Activated CD4-positive, alpha-beta T cell treated with anti-CD3 and anti-CD28 coated beads for 1 hour (primary cell): ENCODE data around the gene SMG6.

Experiments
- DNase-seq: peaks from one replicate; pipeline ENCODE4 v3.0.0-alpha.2; 2020

Gene SMG6

DNA sequence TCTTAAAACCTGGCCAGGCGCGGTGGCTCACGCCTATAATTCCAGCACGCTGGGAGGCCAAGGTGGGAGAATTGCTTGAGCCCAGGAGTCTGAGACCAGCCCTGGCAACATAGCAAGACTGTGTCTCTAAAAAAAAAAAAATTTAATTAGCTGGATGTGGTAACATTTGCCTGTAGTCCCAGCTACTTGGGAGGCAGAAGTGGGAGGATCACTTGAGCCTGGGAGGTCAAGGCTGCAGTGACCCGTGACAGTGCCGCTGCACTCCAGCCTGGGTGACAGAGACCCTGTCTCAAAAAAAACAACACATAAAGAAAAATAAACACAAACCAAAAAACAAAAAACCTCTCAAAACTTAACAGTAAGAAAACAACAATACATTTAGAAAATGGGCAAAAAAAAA, 106.3 kb downstream of the SMG6 start:
- no peak for DNase-seq

DNA sequence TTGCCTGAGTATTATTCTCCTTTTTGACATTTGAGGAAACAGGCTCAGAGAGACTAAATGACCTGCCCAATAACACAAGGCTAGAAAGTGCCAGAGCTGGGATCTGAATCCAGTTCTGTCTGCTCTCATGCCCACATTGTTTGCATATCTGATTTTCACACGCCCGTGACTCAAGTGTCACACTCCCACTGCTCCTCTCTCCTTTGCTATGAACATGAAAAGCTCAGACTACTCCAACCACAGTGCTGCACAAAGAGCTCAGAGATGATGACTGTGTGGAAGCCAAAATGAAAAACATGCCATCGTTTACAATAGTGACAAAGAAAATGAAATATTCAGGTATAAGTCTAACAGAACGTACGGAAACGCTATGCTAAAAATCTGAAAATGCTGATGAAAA, 107.9 kb downstream of the SMG6 start:
- no peak for DNase-seq

DNA sequence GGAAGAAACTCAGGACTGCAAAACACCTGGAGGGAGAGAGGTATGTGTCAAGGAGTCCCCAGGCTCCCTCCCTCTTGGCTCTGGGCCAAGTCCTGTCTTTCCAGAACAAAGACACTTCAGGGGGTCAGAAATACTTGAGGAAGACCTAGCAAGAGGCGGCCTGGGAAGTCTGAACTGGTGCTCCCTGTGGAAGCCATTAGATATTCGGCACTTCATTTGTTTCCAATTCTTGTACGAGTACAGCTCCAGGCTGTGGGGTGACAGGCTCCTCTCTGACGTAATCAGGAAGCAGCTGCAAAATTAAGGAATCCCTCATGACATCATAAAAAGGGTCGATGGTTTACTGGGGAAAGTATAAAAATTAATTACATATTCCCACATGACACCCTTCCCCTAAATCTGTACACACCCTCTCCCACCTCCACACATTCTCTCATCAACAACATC, 108.7 kb downstream of the SMG6 start:
- DNase-seq = no peak

DNA sequence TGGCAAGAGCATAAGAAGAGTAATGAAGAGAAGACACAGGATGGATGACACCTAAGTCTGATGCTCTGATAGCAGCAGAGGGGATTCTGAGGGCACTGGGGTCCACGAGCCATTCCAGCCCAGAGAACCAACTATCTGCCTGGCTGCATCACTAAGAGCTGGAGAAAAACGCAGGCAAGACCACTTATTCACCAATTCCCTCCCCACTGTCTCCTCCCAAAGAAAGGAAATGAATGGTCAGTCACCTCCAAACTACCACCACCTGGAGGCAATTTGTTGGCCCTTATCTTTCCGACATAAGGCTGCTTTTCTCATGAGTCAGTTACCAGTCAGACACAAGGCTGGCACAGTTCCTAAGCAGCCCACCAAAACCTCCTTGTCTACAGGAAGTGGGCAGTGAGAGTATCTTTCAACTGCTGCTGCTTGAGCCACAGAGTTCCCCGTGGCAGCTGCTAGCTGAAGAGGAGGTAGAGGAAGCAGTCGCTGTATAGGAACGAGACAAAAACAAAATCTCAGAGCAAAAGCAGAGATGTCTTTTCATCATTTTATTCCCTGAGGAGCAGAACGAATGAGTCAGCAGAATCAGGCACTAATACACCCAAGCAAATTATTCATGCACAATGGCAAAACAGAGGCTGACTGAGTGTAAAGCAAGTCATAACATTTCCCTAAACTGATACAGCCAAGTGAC, 111.1 kb downstream of the SMG6 start:
- DNase-seq = peak; percentile 36

DNA sequence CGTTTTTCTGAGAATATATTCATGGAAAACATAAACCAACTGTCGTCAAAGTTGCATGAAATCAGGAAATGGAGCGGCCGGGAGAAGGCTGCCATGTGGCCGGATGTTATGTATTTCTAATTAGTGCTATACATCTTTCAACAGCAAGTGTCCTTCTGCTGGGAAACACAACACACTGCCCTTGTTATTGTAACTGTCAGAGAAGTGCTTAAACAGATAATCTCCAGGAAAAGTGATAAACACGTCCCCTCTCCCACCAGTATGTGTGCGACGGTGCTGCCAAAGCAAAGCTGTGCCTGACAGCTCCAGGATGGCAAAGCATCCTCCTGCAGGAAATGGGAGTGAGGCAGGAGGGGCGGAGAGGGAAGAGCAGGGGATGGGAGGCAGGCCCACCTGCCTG, 111.8 kb downstream of the SMG6 start:
- DNase-seq = no peak

DNA sequence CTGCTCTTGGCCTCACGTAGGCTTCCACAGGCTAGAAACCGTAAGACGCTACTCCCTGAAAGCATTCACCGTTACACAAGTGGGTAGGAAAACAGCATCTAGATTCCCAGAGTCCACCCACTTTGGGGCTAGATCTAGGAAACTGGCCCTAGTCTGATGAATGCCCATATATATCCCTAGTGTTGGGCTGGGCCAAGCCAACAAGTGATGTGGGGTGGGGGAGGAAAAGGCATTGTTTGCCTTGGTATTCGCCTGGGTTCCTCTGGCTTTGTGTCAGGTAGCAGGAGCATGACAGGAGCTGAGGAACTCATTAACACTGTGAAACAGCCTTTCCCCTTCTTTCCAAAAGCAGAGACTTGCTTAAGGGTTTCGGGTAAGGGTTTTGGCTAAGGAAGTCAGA, 112.4 kb downstream of the SMG6 start:
- no peak for DNase-seq

DNA sequence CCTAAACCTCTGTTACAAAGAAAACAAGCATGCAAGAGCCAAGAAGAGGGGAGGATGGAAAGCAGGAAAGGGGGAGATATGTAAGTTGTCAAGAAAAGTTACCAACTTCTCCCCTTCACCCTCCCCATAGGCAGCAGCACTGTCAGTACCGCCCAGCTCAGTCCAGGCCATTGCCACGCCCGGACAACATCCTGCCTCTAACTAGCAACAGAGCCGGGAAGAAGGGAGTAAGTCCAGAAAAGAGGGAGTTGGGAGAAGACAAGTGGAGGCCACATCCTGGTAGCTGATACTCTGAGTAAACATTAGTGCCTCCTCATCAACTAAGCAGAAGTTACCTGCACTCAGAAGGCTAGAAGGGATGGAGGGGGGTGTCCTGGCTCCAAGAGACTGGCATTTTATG, 113.6 kb downstream of the SMG6 start:
- no peak for DNase-seq

DNA sequence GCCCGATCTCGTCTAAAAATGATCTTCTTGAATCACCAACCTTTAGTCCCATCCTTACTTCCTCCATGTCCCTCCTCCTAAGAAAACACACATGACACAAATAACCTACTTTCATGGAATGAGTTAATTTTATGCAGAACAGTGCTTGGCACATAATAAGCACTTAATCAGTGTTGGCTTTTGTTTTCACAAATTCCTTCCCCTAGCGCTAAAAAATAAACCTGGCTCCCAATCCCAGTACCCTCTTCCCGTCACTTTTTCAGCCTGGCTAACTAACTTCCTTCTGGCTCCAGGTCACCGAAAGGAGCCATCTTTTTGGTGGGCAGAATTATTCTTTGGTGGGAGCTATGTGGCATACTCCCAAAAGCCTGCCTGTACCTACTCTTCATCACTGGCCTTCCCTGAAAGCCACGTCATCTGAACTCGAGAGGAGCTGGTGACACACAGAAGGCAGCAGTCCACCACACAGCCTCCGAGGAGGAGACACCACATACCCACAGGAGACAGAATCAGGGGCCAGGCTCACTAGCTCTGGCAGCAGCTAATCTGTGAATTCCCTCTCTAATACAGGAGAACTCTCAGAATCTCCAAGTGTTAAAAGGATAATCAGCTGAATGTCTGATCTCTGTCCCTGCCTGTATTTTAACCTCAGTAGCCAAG, 114.5 kb downstream of the SMG6 start:
- DNase-seq = no peak

DNA sequence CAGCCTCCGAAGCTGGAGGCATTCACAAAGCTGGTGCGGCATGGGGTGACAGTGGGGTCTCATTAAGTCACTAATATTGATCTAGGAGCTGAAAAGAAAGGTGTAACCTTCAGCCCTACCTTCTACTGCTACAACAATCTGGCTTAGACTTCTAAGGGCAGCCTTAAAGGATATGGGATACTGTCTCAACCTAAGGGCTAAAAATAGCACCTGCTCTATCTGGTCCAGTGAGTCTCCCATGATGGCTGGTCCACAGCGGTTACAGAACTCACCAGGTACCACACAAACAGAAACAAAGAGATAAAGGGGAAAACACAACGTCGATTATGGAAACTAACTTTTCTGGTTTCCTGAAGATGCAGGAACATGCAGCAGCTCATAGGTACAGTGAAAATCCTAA, 115.8 kb downstream of the SMG6 start:
- no peak for DNase-seq

DNA sequence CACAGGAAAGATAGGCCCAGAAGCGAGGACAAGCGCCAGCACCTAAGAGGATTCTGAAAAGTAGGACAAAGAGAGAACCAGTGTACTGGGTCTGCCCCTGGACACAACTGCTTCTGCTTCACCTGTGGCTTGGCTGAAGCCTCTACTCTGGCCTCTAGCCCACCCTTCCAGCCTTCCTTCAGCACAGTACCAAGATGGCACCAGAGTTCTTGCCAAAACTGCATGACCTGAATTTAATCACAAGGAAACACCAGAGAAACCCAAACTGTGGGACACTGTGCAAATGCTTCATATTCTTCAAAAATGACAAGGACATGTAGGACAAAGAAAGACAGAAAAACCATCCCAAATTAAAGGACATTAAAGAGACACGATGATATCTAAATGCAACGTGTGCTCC, 116.6 kb downstream of the SMG6 start:
- no peak for DNase-seq

DNA sequence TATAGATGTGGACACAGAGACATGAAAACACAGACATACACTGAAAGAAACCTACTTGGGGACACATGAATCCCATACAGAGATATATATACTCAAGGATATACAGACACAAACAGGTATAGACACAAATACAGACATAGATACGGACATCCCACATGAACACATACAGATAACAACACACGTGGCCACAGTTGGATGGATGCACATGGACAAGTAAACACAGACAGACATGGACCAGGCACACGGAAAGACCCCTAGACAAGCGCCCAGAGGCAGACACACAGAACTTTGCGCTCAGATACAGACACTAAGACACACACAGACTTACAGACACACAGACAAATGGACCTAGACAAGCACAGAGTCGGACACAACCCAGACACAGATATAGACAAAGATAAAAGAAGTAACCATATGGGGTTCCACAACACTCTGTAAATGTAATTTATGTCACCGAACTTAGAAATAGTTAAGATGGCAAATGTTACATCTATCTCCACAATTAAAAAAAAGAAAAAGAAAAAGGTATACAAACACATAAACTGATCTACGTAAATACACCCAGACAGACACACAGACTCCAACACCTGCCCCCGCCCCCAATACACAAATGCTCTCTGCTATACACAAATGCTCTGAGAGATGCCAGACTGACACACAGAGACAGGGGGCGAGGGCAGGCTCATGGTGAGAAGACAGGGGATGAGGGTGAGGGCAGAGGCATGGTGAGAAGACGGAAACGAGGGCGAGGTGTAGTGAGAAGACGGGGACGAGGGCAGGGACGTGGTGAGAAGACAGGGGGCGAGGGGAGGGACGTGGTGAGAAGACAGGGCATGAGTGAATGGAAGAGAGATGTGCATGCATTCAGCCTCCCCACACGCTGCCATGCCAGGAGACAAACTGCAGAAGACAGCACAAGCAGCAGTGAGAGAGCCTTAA, 118.3 kb downstream of the SMG6 start:
- DNase-seq = no peak

DNA sequence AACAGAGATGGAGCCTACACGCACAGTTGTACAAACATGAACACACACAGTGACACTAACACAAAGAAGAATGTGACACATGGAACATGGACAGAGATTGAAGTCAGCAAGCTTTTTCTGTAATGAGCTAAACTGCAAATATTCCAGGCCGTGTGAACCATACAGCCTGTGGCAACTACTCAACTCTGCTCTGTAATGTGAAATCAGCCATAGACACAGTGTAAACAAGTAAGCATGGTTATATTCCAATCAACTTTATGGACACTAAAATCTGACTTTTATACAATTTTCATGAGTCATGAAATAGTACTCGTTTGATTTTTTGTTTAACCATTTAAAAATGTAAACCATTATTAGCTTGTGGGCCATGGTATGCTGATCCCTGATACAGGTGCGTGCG, 120.2 kb downstream of the SMG6 start:
- no peak for DNase-seq

DNA sequence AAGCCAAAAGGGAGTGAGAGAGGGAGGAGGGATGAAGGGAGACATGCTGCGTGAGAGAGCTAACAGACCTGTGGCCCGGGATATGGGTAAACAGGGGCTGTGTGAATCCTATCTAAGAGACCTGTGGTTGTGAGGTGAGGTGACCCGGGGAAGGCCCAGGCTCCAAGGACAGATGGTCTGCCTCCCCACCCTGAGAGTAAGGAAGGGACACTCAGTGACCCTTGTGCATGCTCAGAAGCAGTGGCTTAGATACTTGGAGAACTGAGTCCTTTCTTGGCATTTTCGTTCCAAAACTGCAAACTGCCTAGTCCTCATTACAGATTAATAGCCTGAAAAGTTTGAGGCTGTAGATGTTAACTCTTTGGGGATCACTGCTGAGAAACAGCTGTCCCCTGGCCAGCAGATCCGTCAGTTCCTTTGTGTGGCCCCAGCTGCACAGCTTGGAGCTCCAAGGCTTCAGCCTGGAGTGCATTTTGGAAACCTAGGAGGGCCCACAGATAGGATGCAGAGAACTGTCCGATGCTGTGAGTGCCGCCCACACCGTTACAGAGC, 121.6 kb downstream of the SMG6 start:
- no peak for DNase-seq

DNA sequence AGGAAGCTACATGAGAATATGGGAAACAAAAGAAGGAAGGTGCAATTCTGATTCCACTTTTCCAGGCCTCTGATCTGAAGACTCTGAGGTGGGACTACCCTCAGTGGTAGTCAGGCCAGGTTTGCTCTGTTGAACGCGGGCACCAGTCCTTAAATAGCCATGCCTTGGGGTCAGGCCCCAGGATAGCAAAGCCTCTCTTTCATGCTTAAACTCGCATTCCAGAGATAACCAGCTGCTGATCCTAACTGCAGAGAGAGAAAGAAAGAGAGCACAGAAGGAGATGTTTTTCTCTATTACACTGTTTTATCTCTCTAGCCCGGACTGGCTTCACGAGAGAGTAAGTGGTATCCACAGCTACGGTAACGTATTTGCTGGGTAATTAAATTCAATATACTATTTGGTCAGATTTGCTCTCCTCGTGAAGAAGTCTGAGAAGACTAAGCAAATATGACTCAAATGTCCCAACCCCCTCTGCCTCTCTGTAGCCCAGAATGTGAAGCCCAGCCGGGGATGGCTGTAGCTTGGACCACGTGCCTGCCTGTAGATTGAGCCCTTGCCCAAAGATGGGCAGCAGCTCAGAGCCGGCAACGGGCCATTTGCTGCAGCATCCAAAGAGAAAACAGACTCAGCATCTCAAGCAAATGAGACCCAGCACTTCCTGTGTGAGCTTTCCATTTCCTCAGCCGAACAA, 122.2 kb downstream of the SMG6 start:
- DNase-seq = no peak

DNA sequence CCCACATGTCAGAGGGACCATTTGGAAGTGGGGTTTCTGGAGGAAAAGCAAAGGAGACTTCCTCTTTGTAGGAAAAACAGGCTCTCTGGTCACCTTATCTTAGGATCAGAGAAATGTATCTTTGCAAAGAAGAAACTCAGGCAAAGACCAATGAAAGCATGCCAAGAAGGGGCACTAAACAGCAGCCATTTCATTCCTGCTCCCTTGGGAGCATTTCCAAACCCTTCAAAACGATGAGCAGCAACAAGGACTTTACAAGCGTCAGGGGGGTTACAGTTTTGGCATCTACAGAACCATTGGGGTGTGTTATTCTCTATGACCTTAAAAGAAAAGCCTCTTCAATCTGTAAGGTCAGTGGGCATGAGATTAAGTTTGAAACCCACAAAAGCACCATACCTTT, 122.8 kb downstream of the SMG6 start:
- no peak for DNase-seq

DNA sequence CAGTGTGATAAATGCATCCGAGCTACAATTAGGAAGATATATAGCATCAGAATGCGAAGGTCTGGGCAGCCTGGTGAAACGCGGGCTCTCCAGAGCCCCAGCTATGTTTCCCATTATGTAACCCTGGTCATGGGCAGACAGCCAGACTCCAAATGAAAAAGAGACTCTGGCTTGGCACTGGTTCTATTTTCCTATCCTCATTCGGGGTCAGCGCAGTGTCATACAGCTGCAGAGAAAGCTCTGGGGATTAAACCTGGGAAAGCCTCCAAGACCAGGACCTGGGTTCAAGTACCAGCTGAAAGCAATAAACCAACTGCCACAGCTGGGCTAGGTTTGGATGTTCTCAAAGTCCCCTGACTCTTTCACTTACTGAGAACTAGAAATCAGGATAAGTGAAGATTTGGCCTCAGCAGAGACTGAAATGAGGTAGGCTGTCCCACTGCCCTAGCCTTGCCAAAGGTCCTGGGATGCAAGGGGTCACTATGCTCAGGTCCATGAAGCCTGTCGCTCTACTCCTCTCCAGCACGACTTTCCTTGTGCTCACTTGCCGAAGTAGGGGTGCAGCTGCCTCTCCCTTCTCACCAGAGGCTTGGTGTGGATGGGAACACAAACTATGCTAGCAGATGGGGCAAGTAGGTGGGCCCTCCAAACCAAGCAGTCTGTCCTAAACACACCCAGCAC, 123.8 kb downstream of the SMG6 start:
- DNase-seq = no peak

DNA sequence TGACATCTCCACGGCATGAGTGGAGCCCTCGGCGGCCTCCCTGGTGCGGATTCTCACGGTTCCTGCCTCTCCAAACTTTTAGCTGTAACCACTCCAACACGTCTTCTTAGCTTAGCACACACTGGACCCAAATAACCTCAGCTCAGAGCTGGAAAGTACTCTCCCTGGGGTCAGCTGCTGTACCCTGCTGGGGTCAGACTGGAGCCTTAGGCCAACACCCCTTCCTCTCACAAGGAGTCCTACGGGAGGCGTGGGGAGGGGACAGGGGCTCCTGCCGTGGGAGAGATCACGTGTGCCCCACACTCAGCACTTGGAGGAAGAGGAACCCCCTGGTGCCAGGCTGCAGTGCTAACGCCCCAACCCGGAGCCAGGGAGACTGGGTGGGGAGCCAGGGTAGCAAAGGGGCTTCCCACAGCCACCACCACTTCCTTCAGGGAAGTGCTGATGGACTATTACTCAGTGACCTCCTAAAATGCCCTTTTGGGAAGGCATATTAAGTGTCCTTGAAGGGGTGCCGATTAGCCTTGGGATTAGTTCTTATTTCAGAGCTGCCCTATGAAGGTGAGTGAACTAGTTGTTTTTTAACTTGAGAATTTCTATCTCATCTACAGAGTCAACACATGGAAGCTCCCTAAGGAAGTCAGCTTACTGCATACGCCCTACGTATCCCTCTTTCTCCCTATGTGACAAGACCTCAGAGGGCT, 124.6 kb downstream of the SMG6 start:
- no peak for DNase-seq

DNA sequence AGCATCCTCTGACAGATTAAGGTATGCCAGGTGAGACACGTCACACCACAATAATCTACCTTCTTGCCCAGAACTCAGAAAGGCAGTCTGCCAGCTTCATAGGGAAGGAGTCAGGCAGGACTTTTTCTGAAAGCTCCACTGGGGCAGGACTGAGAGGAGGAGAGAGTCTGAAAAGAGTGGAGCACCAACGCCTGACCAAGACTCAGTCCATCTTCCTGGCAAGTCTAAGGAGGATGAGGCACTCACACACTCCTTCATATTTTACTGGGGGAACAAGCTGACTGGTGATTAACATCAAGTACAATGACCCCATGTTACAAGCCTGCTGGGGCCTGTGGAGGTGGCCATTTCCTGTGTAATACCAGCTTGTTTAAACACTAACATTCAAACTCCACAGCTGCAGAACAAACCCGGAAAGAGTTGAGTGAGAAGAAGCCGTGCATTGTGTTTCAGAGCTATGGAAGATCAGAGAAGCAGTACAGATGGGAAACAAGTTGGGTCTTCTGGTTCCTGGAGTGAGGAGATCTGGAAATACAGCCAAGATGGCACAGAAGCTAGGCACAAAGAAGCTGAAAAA, 126.3 kb downstream of the SMG6 start:
- DNase-seq = no peak

DNA sequence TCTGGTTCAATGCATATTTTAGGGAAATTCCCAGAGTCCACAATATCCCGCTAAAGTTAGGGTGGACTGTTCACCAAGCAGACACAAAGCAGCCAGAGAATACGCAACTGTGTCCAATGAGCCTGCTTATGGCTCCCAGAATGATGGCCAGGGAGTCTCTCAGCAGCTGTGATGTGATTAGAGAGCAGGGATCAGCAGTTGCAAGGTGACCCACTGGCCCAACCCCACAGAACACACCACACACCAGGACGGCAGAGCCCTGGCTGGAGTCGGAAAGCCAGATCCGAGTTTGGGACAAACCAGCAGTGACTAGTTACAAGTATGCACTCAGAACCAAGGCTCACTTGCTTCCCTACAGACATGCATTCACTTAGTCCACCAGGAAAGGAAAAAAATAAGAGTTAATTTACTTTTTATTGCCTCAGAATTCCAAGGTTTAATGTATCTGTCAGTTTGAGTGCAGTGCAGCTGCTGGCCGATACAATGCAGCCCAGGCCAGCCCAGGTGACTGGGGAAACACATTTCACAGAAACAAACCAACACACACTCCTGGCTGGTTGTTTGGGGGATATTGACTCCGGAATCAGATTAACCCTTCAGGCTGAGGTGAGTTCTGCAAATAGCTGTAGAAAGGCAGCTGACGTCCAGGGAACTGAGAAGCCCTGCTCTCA, 127.0 kb downstream of the SMG6 start:
- no peak for DNase-seq

DNA sequence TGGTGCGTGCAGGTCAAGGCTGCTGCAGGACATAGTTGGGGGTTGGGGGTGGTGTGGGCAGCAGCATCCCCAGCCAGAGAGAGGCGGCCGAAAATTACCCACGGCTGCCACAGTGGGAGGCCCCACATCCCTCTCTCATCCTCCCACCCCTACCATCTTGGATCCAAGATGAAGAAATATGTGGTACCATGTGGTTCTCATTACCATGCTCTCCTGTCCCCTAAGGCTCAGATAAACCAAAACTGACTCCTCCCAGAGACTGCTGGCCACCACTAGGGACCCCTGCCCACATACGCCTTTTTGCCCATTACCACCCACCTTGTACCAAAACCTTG, 128.3 kb downstream of the SMG6 start:
- DNase-seq = no peak
